Liver (tissue), 9 donors: ENCODE data around the gene KCTD4. TPM values are rescaled to one million over a fixed set of nuclear protein-coding genes. Genes with fewer than 3 reads are reported as not detected.

Experiments
- DNase-seq: peaks from one replicate; pipeline ENCODE4 v3.0.0-alpha.2; 2017; ENCODE audit warnings: low spot score
- H3K27ac ChIP-seq, 2 donors: one replicate each; pipeline ENCODE4 v1.7.0; 2013; ENCODE audit warnings: inconsistent platforms in 2 of 2, low read length in 2 of 2, control low read depth in 1 of 2, low read depth in 1 of 2, mild to moderate bottlenecking in 1 of 2
- H3K27me3 ChIP-seq, 4 donors: one replicate each; pipeline versions ENCODE4 v1.6.1 to v1.7.0; 2013; ENCODE audit warnings: low read length in 3 of 4, inconsistent platforms in 1 of 4, mild to moderate bottlenecking in 1 of 4, moderate library complexity in 1 of 4; ENCODE audit not compliant: control insufficient read depth in 4 of 4, insufficient read depth in 4 of 4
- H3K36me3 ChIP-seq, 4 donors: one replicate each; pipeline versions ENCODE4 v1.6.1 to v1.7.0; 2013; ENCODE audit warnings: low read length in 3 of 4, mild to moderate bottlenecking in 3 of 4, low read depth in 1 of 4, moderate library complexity in 1 of 4; ENCODE audit not compliant: control insufficient read depth in 4 of 4, insufficient read depth in 3 of 4
- H3K4me1 ChIP-seq, 4 donors: one replicate each; pipeline versions ENCODE4 v1.6.1 to v1.7.0; 2013; ENCODE audit warnings: low read length in 3 of 4, mild to moderate bottlenecking in 3 of 4, moderate library complexity in 1 of 4; ENCODE audit not compliant: control insufficient read depth in 4 of 4, insufficient read depth in 4 of 4
- H3K4me3 ChIP-seq, 3 donors: one replicate each; pipeline versions ENCODE4 v1.6.1 to v1.7.0; 2013; ENCODE audit warnings: low read length in 3 of 3, control low read depth in 1 of 3, low read depth in 1 of 3, mild to moderate bottlenecking in 1 of 3
- H3K9ac ChIP-seq, 2 donors: one replicate each; pipeline ENCODE4 v1.7.0; 2013; ENCODE audit warnings: low read length in 2 of 2, mild to moderate bottlenecking in 2 of 2, moderate library complexity in 2 of 2, control low read depth in 1 of 2, low read depth in 1 of 2
- H3K9me3 ChIP-seq, 4 donors: one replicate each; pipeline versions ENCODE4 v1.6.1 to v1.7.0; 2013; ENCODE audit warnings: low read length in 3 of 4; ENCODE audit not compliant: control insufficient read depth in 4 of 4
- EGR1 ChIP-seq, 2 donors: IDR thresholded peaks; 2 replicates each; pipeline ENCODE4 v1.6.1; 2016 to 2018; ENCODE audit warnings: antibody characterized with exemption in 2 of 2, low read depth in 2 of 2
- FOXA1 ChIP-seq: IDR thresholded peaks from 2 replicates; pipeline ENCODE4 v1.6.1; 2016; ENCODE audit warnings: antibody characterized with exemption
- FOXA2 ChIP-seq: IDR thresholded peaks from 2 replicates; pipeline ENCODE4 v1.6.1; 2016; ENCODE audit warnings: antibody characterized with exemption
- GABPA ChIP-seq, 2 donors: IDR thresholded peaks in 1 of 2; conservative IDR thresholded peaks in 1 of 2; 2 replicates each; pipeline ENCODE4 v1.6.1; 2016; ENCODE audit warnings: antibody characterized with exemption in 2 of 2, mild to moderate bottlenecking in 1 of 2, moderate library complexity in 1 of 2
- HNF4A ChIP-seq, 2 donors: conservative IDR thresholded peaks; 2 replicates each; pipeline ENCODE4 v1.6.1; 2016; ENCODE audit warnings: antibody characterized with exemption in 2 of 2, mild to moderate bottlenecking in 2 of 2
- HNF4G ChIP-seq: IDR thresholded peaks from 2 replicates; pipeline ENCODE4 v1.6.1; 2016; ENCODE audit warnings: antibody characterized with exemption
- JUND ChIP-seq, 2 donors: IDR thresholded peaks; 2 replicates each; pipeline ENCODE4 v1.6.1; 2016; ENCODE audit warnings: antibody characterized with exemption in 2 of 2
- MAX ChIP-seq: IDR thresholded peaks from 2 replicates; pipeline ENCODE4 v1.6.1; 2016; ENCODE audit warnings: antibody characterized with exemption
- NR2F2 ChIP-seq: IDR thresholded peaks from 2 replicates; pipeline ENCODE4 v1.6.1; 2016; ENCODE audit warnings: antibody characterized with exemption
- RAD21 ChIP-seq, 2 donors: IDR thresholded peaks; 2 replicates each; pipeline ENCODE4 v1.6.1; 2016; ENCODE audit warnings: antibody characterized with exemption in 2 of 2, mild to moderate bottlenecking in 2 of 2
- RXRA ChIP-seq, 2 donors: IDR thresholded peaks; 2 replicates each; pipeline ENCODE4 v1.6.1; 2017 to 2018; ENCODE audit warnings: antibody characterized with exemption in 2 of 2, mild to moderate bottlenecking in 1 of 2
- SP1 ChIP-seq: IDR thresholded peaks from 2 replicates; pipeline ENCODE4 v1.6.1; 2018; ENCODE audit warnings: antibody characterized with exemption, mild to moderate bottlenecking
- TAF1 ChIP-seq: conservative IDR thresholded peaks from 2 replicates; pipeline ENCODE4 v1.6.1; 2016; ENCODE audit warnings: antibody characterized with exemption, mild to moderate bottlenecking
- ZBTB33 ChIP-seq: IDR thresholded peaks from 2 replicates; pipeline ENCODE4 v1.6.1; 2016; ENCODE audit warnings: antibody characterized with exemption
- WGBS: extraction: QIAGEN DNeasy Blood & Tissue Kit; methylation state at CpG from one replicate; pipeline ENCODE4 v1.1.7; 2013; 5-methylcytosine and 5-hydroxymethylcytosine counted together
- polyA plus RNA-seq, 2 donors: library from polyadenylated mRNA; stranded (reverse) in 1 of 2; unstranded in 1 of 2; fragments of 200-250 nt in 1 of 2; fragments of >200 nt in 1 of 2; fragmentation: Nextera tagmentation in 1 of 2; extraction: Ambion mirVana in 1 of 2; gene quantifications; one replicate each; pipeline versions ENCODE4 v1.2.1 to v1.2.3, GENCODE V29; 2013 to 2015
- total RNA-seq, 2 donors: library from RNA; depleted of rRNA; stranded (reverse); fragments of >200 nt; gene quantifications; one replicate each; pipeline ENCODE4 v1.2.3, GENCODE V29; 2014
- TF ChIP-seq, protein P1 (sequence below): fragments of 150-350 bp; IDR thresholded peaks from 2 replicates; pipeline ENCODE4 v1.5.1; 2017; ENCODE audit warnings: improper control_type of control experiment, low read depth, low read length; ENCODE audit not compliant: missing input control
- TF ChIP-seq, protein P2 (sequence below): IDR thresholded peaks from 2 replicates; pipeline ENCODE4 v1.6.1; 2016; ENCODE audit warnings: antibody characterized with exemption, mild to moderate bottlenecking
- TF ChIP-seq, protein P3 (sequence below): IDR thresholded peaks from 2 replicates; pipeline ENCODE4 v1.6.1; 2016; ENCODE audit warnings: antibody characterized with exemption
- donor health status: healthy.
- donor health status: healthy.
- donor health status: healthy.
- donor health status: healthy.
- donor health status: healthy.

KCTD4 gene
- total and polyA plus RNA-seq, 4 donors: 0.19 TPM; not detected in 3

GRCh38 chr13:45149964-45150363, 50.9 kb downstream of the KCTD4 start:
- Histone ChIP-seq H3K36me3 (peaks cover 0 to 2% (median 0%) of the 10 kb centered on the region in 4 donors), H3K27ac (no peak overlapping the region), H3K27me3 (no peaks in the 10 kb centered on the region), H3K4me1 (no peaks in the 10 kb centered on the region), H3K9ac (no peak overlapping the region), H3K9me3 (no peaks in the 10 kb centered on the region), H3K4me3 (no peak overlapping the region)
- TF ChIP-seq RAD21 (IDR thresholded peaks at IDR 0.05) (no peak), RXRA (IDR thresholded peaks at IDR 0.05) (no peak), NR2F2 (no peak), HNF4G (no peak), FOXA2 (no peak), ZBTB33 (no peak), EGR1 (IDR thresholded peaks at IDR 0.05; ENCODE audit: low read depth in 2 of 2) (no peak), SP1 (no peak), HNF4A (conservative IDR thresholded peaks at IDR 0.05) (no peak), GABPA (IDR thresholded peaks at IDR 0.05 in 1 of 2, conservative IDR thresholded peaks at IDR 0.05 in 1 of 2) (no peak)
- TF ChIP-seq, protein P1, sequence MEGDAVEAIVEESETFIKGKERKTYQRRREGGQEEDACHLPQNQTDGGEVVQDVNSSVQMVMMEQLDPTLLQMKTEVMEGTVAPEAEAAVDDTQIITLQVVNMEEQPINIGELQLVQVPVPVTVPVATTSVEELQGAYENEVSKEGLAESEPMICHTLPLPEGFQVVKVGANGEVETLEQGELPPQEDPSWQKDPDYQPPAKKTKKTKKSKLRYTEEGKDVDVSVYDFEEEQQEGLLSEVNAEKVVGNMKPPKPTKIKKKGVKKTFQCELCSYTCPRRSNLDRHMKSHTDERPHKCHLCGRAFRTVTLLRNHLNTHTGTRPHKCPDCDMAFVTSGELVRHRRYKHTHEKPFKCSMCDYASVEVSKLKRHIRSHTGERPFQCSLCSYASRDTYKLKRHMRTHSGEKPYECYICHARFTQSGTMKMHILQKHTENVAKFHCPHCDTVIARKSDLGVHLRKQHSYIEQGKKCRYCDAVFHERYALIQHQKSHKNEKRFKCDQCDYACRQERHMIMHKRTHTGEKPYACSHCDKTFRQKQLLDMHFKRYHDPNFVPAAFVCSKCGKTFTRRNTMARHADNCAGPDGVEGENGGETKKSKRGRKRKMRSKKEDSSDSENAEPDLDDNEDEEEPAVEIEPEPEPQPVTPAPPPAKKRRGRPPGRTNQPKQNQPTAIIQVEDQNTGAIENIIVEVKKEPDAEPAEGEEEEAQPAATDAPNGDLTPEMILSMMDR: no peak
- TF ChIP-seq, protein P2, sequence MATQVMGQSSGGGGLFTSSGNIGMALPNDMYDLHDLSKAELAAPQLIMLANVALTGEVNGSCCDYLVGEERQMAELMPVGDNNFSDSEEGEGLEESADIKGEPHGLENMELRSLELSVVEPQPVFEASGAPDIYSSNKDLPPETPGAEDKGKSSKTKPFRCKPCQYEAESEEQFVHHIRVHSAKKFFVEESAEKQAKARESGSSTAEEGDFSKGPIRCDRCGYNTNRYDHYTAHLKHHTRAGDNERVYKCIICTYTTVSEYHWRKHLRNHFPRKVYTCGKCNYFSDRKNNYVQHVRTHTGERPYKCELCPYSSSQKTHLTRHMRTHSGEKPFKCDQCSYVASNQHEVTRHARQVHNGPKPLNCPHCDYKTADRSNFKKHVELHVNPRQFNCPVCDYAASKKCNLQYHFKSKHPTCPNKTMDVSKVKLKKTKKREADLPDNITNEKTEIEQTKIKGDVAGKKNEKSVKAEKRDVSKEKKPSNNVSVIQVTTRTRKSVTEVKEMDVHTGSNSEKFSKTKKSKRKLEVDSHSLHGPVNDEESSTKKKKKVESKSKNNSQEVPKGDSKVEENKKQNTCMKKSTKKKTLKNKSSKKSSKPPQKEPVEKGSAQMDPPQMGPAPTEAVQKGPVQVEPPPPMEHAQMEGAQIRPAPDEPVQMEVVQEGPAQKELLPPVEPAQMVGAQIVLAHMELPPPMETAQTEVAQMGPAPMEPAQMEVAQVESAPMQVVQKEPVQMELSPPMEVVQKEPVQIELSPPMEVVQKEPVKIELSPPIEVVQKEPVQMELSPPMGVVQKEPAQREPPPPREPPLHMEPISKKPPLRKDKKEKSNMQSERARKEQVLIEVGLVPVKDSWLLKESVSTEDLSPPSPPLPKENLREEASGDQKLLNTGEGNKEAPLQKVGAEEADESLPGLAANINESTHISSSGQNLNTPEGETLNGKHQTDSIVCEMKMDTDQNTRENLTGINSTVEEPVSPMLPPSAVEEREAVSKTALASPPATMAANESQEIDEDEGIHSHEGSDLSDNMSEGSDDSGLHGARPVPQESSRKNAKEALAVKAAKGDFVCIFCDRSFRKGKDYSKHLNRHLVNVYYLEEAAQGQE: no peak
- TF ChIP-seq, protein P3, sequence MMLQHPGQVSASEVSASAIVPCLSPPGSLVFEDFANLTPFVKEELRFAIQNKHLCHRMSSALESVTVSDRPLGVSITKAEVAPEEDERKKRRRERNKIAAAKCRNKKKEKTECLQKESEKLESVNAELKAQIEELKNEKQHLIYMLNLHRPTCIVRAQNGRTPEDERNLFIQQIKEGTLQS: no peak
- DNase-seq: no peak
- 85% methylated on average over 1 of the region's 1 CpG for WGBS

DNA sequence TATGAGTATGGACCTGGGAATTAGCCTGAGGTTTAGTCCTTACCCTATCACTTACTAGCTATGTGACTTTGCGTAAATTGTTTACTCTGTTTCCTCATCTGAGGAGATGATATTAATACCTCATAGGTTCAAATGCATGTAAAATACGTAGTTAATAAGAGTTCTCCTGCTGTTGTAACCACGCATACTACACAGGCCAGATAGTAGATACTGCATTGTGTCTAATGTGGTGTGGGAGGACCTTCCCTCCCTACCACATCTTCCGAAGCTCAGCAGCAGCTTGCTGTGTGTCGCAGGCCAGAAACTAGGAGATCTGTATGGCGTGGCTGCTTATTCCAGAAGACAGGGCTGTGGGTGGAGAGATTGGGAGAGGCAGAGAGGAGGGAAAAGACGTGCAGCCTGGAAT, 57.5 kb downstream of the KCTD4 start:
- Histone ChIP-seq H3K9me3 (no peaks in the 10 kb centered on the region), H3K27ac (no peak overlapping the region), H3K4me1 (peaks cover 0 to 1% (median 0%) of the 10 kb centered on the region in 4 donors), H3K27me3 (no peaks in the 10 kb centered on the region), H3K9ac (no peak overlapping the region), H3K4me3 (no peak overlapping the region), H3K36me3 (peaks cover 0 to 4% (median 1%) of the 10 kb centered on the region in 4 donors)
- WGBS: 91% methylated on average over 7 of the region's 7 CpGs
- DNase-seq: no peak
- TF ChIP-seq GABPA (IDR thresholded peaks at IDR 0.05 in 1 of 2, conservative IDR thresholded peaks at IDR 0.05 in 1 of 2): no peak
- TF ChIP-seq TAF1: no peak
- no peak for TF ChIP-seq SP1
- no peak for TF ChIP-seq HNF4A (conservative IDR thresholded peaks at IDR 0.05)
- TF ChIP-seq RAD21 (IDR thresholded peaks at IDR 0.05): no peak
- no peak for TF ChIP-seq FOXA1
- no peak for TF ChIP-seq NR2F2
- no peak for TF ChIP-seq JUND (IDR thresholded peaks at IDR 0.05)
- TF ChIP-seq MAX: no peak
- TF ChIP-seq HNF4G: no peak
- TF ChIP-seq, protein P1: no peak
- no peak for TF ChIP-seq EGR1 (IDR thresholded peaks at IDR 0.05; ENCODE audit: low read depth in 2 of 2)
- TF ChIP-seq RXRA (IDR thresholded peaks at IDR 0.05): no peak
- TF ChIP-seq, protein P2: no peak
- TF ChIP-seq, protein P3: no peak
